Neutrophil (primary cell): ENCODE measurements around the gene PKP1.

Experiments
- H3K27ac ChIP-seq: fragments of 200-600 bp; sonication (generic); 2 replicates; pipeline ENCODE4 v1.5.1; 2016; ENCODE audit warnings: mild to moderate bottlenecking, moderate library complexity
- H3K27me3 ChIP-seq: fragments of 200-600 bp; sonication (generic); 2 replicates; pipeline ENCODE4 v1.6.0; 2016; ENCODE audit warnings: mild to moderate bottlenecking
- H3K36me3 ChIP-seq: fragments of 200-600 bp; sonication (generic); 2 replicates; pipeline ENCODE4 v1.5.1; 2017
- H3K4me1 ChIP-seq, 2 experiments: fragments of 200-600 bp in 1 of 2; sonication (generic) in 1 of 2; 1 replicate in 1 of 2; 2 replicates in 1 of 2; pipeline versions ENCODE4 v1.5.1 to v1.6.1; 2013 to 2016; ENCODE audit warnings: low read depth in 1 of 2, low read length in 1 of 2, mild to moderate bottlenecking in 1 of 2, moderate library complexity in 1 of 2; ENCODE audit not compliant: control insufficient read depth in 1 of 2, insufficient read depth in 1 of 2
- H3K4me3 ChIP-seq, 2 experiments: fragments of 200-600 bp in 1 of 2; sonication (generic) in 1 of 2; 1 replicate in 1 of 2; 2 replicates in 1 of 2; pipeline ENCODE4 v1.5.1; 2013 to 2016; ENCODE audit warnings: low read depth in 1 of 2, low read length in 1 of 2, mild to moderate bottlenecking in 1 of 2, moderate library complexity in 1 of 2
- H3K9me3 ChIP-seq: fragments of 200-600 bp; sonication (generic); 2 replicates; pipeline ENCODE4 v1.5.1; 2016
- CTCF ChIP-seq: fragments of 200-600 bp; sonication (generic); IDR thresholded peaks from 2 replicates; pipeline ENCODE4 v1.5.1; 2016; ENCODE audit warnings: antibody characterized with exemption

Gene PKP1

DNA sequence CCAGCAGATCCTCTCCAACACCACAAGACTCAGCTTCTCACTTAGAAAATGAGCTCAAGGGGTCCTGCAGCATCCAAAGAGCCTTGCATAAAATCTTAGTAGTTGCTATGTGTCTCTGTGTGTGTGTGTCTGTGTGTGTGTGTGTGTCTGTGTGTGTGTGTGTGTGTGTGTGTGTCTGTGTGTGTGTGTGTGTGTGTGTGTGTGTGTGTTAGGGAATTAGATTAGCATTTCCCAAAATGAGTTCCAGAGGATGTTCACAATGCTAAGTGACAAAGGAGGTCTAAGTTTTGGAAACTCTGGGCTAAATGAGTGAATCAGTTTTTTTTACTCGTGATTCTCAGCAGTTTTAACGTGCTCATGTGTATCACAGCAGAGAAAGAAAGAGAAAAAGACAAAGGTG is 63.7 kb downstream of the PKP1 start:
- TF ChIP-seq CTCF = no peak
- Histone ChIP-seq H3K27ac (no peak overlapping the region), H3K36me3 (no peaks in the 10 kb centered on the region), H3K4me3 (no peak overlapping the region), H3K27me3 (peaks cover 42% of the 10 kb centered on the region), H3K4me1 (no peaks in the 10 kb centered on the region), H3K9me3 (no peaks in the 10 kb centered on the region)

DNA sequence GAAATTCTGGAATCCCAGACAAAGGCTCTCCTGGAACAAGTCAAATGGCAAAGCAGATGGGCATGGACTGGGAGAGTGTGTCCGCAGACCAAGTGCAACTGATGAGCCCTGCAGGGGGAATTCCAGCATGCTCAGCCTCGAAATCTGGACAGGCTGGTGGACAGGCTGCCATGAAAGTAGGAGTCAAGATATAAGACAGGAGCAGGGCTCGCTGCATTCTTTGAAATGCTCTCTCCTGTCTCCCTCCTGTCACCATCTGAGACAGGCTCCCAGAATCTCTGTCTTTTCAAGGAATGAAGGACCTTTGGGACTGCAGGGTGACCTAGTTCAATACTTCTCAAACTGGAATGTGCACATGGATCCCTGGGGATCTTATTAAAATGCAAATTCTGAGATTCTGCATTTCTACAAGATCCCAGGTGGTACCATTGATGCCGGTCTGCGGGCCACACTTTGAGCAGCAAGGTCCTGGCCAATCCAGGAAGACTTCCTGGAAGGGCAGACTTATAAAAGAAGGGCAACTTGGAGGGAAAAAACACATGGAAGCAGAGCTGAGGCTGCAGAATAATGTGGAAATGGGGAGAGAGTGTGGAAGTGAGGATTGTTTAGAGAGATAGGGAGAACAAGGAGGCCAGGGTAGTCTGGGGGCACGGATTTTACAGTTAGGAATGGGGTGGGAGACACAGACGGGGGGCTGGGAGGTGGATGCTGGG is 64.3 kb downstream of the PKP1 start:
- Histone ChIP-seq H3K27ac (no peak overlapping the region), H3K27me3 (peaks cover 37% of the 10 kb centered on the region)
- TF ChIP-seq CTCF = no peak

DNA sequence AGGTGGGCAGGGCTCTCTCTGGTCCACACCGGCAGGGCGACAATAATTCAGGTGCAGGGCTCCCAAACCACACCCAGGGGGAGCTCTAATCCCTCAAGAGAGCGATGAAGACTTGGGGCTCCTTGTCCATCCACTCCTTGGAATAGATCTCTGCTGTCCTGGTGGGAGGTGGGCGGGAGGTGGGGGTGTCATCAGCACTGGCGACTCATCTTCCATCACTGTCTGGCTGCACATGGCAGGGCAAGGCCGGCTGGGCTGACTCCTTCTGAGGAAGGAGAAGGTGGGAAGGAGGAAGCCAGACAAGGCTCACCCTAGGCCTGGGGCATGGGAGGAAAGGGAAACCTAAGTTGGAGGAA is 64.9 kb downstream of the PKP1 start:
- Histone ChIP-seq H3K27ac (no peak overlapping the region), H3K4me3 (no peak overlapping the region), H3K36me3 (no peaks in the 10 kb centered on the region), H3K4me1 (no peaks in the 10 kb centered on the region), H3K27me3 (peaks cover 37% of the 10 kb centered on the region), H3K9me3 (no peaks in the 10 kb centered on the region)
- no peak for TF ChIP-seq CTCF

More for the DNA sequence above, 64.3 kb downstream of the PKP1 start:
- Histone ChIP-seq H3K36me3 (no peaks in the 10 kb centered on the region), H3K4me3 (no peak overlapping the region), H3K4me1 (no peaks in the 10 kb centered on the region), H3K9me3 (no peaks in the 10 kb centered on the region)

DNA sequence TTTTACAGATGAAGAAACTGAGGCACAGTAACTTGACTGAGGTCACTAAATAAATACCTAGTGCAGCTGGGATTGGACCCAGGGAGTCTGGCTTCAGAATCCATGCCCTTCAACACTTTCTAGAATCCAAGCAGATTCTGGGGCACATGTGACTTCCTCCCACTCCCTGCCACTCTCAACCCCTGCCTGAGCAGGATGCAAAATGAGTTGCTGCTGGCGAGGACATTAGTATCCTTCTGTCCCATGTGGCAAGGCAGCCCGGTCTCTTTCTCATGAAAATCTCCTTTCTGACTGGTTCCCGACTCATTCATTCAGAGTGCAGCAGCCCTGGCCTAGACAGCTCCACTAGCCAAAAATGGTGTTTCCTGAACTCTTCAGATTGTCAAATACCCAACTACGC is 65.8 kb downstream of the PKP1 start:
- no peak overlapping the region for H3K27ac ChIP-seq
- H3K36me3 ChIP-seq = no peaks in the 10 kb centered on the region
- H3K9me3 ChIP-seq = no peaks in the 10 kb centered on the region
- H3K4me1 ChIP-seq = no peaks in the 10 kb centered on the region
- no peak overlapping the region for H3K4me3 ChIP-seq
- H3K27me3 ChIP-seq = peaks cover 35% of the 10 kb centered on the region
- TF ChIP-seq CTCF = no peak

GRCh38 chr1:201350361-201350725 is 67.0 kb downstream of the PKP1 start:
- Histone ChIP-seq H3K4me1 (no peaks in the 10 kb centered on the region), H3K4me3 (no peak overlapping the region), H3K9me3 (no peaks in the 10 kb centered on the region), H3K36me3 (no peaks in the 10 kb centered on the region), H3K27ac (no peak overlapping the region), H3K27me3 (peaks cover 32% of the 10 kb centered on the region)
- TF ChIP-seq CTCF = no peak
